HG02981 (cell line): ENCODE results near the gene JARID2.
"Not testable (repeated sequence)": the region's sequence is repeated elsewhere in the genome, so short reads cannot be mapped to it uniquely, and the experiment has no call there.

Source experiments
- ATAC-seq: cut with Tn5 transposase; IDR thresholded peaks from one replicate; pipeline ENCODE4 v1.9.1; 2021; ENCODE audit warnings: mild to moderate bottlenecking, moderate library complexity; ENCODE audit not compliant: unreplicated experiment

Gene JARID2

DNA sequence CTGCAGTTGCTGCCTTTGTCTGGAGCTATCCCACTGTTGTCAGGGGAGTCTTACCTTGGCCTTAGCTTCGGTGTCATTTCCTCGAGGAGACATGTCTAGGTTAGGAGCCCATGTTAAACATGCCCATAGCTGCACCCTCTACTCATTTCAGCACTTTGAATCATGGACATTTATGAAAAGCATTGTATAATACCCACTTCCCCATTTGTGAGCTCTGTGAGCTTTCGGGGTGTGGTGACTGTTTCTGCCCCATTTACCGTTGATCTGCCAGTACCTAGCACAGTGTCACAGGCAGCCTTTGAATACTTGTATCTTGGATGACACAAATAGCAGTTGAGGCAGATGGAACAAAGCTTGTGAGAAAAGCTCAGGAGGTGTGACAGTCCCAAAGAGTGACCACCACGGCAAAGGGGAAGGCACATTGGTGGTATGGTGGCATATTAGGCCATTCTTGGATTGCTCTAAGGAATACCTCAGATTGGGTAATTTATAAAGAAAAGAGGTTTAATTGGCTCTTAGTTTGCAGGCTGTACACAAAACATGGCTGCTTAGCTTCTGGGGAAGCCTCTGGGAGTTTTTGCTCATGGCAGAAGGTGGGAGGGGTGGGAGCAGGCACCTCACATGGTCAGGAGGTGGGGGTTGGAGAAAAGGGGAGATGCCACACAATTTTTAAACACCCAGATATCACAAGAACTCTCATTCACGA is 42.0 kb downstream of the JARID2 start:
- peak; percentile 98 for ATAC-seq

- ATAC-seq = no peak
Observed at GRCh38 chr6:15288856-15289255, 43.0 kb downstream of the JARID2 start.

- not testable (repeated sequence) for ATAC-seq
Observed at GRCh38 chr6:15289456-15289855, 43.6 kb downstream of the JARID2 start.

GRCh38 chr6:15290067-15290680 is 44.3 kb downstream of the JARID2 start:
- no peak for ATAC-seq

- ATAC-seq = no peak
Observed at GRCh38 chr6:15290962-15291704, 45.3 kb downstream of the JARID2 start.

- ATAC-seq = no peak
Observed at GRCh38 chr6:15292721-15293302, 46.9 kb downstream of the JARID2 start.

- no peak for ATAC-seq
Observed at GRCh38 chr6:15293674-15294073, 47.8 kb downstream of the JARID2 start.

DNA sequence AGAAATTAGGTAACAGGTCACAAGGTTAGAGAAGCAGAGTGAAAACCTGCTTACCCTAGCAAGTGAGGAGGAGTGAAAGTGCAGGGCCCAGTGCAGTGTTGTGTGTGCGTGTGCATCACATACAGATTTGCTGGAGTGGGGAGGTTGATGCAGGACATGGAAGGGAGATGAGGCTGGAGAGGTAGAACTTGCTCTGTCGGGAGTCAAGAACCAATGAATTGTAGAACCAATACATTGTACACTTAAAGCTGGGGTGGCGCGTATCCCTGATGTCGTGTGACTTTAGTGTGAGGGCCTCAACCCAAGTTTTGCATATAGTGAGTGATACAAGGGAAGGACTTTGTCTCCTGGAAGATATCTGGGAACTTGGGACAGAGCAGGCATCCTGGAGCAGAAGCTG is 48.6 kb downstream of the JARID2 start:
- ATAC-seq = no peak

GRCh38 chr6:15296249-15296648 is 50.4 kb downstream of the JARID2 start:
- no peak for ATAC-seq

DNA sequence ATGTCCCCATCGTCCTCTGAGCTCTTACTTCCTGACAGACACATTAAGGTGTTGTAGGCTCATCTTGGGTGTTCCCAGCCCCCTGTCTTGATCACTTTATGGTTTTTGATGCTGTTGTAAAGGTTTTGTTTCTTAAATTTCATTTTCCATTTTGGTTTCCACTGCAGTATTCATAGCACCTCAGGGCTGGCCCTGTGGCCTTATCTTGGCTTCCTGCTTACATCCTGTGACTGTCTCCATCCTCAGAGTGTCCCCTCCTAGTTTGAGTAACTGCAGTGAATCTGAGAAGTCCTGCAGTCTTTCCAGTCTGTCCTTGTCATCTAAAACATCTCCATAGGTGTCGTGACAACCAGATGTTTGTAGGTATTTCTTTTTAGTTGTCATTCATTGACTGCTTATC is 50.9 kb downstream of the JARID2 start:
- peak; percentile 39 for ATAC-seq

DNA sequence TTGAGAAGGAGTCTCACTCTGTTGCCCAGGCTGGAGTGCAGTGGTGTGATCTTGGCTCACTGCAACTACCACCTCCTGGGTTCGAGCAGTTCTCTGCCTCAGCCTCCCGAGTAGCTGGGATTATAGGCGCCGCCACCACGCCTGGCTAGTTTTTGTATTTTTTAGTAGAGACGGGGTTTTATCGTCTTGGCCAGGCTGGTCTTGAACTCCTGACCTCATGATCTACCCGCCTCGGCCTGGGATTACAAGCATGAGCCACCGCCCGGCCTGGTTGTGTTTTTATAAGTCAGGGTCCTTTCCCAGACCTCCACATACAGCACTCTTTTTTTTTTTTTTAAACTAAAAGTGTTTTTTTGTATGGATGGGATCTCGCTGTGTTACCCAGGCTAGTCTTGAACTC is 51.3 kb downstream of the JARID2 start:
- not testable (repeated sequence) for ATAC-seq

GRCh38 chr6:15297895-15298590 is 52.2 kb downstream of the JARID2 start:
- no peak for ATAC-seq

DNA sequence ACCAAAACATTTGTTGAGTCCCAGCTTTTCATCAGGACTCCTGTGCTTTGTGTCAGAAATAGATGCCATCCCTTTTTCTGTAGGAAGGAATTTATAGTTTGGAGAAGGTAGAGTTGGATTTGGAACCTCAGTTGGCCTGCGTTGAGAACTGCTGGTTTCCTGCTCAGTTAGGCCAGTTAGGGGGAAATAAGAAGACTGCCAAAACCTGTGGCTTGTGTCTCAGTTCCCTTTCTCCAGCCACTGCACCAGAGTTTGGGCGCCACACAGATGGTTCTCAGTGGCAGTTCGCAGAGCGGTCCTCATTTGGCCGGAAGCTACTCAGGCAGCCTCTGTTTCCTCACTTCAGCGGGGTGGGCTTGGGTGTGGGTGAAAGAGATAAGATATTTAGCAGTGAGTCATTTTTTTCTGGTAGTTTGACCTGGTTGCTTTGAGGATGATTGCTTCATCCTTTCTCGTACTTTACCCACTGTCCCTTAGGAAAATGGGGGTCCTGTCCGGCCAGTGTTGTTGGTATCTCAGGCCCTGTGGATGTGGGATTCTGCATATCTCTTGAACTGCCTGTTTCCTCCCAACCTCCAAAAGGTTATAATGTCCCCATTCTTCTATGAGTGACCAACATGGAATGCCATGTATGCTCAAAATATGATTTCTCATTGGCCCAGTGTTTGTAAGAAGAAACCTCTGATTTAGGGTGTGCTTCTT is 53.7 kb downstream of the JARID2 start:
- ATAC-seq = peak; percentile 79

GRCh38 chr6:15301179-15302006 is 55.5 kb downstream of the JARID2 start:
- ATAC-seq = peak; percentile 28

GRCh38 chr6:15303162-15303919 is 57.5 kb downstream of the JARID2 start:
- no peak for ATAC-seq

DNA sequence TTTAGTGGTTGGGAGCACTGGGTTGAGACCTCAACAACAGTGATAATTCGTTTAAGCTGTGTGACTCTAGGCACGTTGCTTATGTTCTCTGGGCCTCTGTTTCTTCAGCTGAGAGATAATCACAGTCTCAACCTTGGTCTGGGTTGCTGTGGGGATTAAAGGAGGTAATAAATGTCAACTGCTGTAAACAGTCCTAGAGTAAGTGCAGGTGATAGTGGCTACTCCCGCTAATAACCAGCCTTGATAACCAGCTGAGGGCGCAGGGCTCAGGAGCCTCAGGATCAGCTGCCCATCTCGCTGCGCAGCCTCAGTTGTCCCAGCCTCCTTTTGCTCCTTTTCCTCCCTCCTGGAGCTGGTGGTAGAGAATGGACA is 58.0 kb downstream of the JARID2 start:
- ATAC-seq = no peak

DNA sequence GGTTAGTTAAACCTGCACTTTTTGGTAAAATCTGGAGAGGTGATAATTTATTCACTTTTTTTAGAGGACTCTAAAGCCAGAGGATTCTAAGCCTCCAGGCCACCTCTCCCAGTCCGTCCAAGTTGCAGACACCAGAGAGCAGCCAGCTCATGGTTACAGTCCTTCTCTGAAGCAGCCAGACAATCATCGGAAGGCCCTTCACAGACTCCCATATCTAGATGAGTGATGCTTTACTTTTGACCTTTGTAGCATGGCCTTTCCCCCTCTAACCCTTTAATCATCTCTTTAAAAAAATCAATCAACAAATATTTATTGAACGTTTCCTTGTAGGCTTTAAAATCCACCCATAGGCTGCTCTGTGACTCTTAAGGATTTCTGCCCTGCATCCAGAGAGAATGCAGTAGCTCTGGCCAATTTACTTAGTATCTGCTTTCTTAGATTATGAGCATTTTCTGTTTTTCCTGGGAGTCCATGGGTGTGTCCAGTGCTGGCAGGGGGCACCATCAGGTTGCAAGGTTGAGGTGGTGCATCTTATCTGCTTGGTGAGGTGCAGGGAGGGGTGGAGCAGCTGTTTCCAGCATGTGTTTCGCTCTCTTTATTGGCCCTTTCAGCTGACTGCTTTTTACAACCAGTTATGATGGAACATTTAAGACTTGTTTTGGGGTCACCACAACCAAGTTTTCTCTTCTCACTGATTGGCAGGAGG is 58.6 kb downstream of the JARID2 start:
- ATAC-seq = no peak

- peak; percentile 39 for ATAC-seq
Observed at GRCh38 chr6:15305496-15305895, 59.6 kb downstream of the JARID2 start.
